B cell (primary cell): ENCODE measurements around the gene FAM13C. TPM values are rescaled to one million over a fixed set of nuclear protein-coding genes. Genes with fewer than 3 reads are reported as not detected.

ENCODE experiments used
- ATAC-seq: fragments of 200-7000 bp; cut with Tn5 transposase; one replicate; pipeline ENCODE4 v1.10.0; 2021; ENCODE audit warnings: low read depth, mild to moderate bottlenecking, moderate number of reproducible peaks, moderate library complexity
- CTCF ChIA-PET: fragments of 350-600 bp; sonication (Branson Sonifier 250); formaldehyde crosslinking; loops from one replicate; lab custom pipeline; 2021; ENCODE audit warnings: antibody characterized with exemption, inconsistent platforms; lab: Charles Lee
- POLR2A ChIA-PET: fragments of 350-600 bp; sonication (Branson Sonifier 250); formaldehyde crosslinking; loops from one replicate; lab custom pipeline; 2021; ENCODE audit warnings: antibody characterized with exemption; lab: Charles Lee
- DNase-seq: peaks from one replicate; pipeline ENCODE4 v3.0.0; 2013
- H2AFZ ChIP-seq: 2 replicates; pipeline ENCODE4 v1.6.1; 2012; ENCODE audit warnings: mild to moderate bottlenecking, low read depth, low read length; ENCODE audit not compliant: insufficient read depth, poor library complexity, severe bottlenecking
- H3K27ac ChIP-seq, 2 donors: 1 replicate in 1 of 2; 2 replicates in 1 of 2; pipeline ENCODE4 v1.5.1; 2012 to 2013; ENCODE audit warnings: low read length in 2 of 2, mild to moderate bottlenecking in 2 of 2, moderate library complexity in 1 of 2
- H3K27me3 ChIP-seq, 4 experiments: fragments of 200-600 bp in 1 of 4; sonication (generic) in 1 of 4; replicated peaks in 1 of 4; 1 replicate in 2 of 4; 2 replicates in 2 of 4; pipeline versions ENCODE4 v1.6.1 to v1.7.0; 2013 to 2016; ENCODE audit warnings: low read length in 3 of 4, mild to moderate bottlenecking in 2 of 4, mixed read lengths in 1 of 4, moderate library complexity in 1 of 4; ENCODE audit not compliant: insufficient read depth in 4 of 4, control insufficient read depth in 3 of 4; ENCODE audit errors: control extremely low read depth in 1 of 4
- H3K36me3 ChIP-seq, 2 experiments: replicated peaks in 1 of 2; 1 replicate in 1 of 2; 2 replicates in 1 of 2; pipeline versions ENCODE4 v1.6.1 to v1.7.1; 2013; ENCODE audit warnings: low read length in 1 of 2; ENCODE audit not compliant: insufficient read depth in 2 of 2, control insufficient read depth in 1 of 2; ENCODE audit errors: control extremely low read depth in 1 of 2, extremely low read depth in 1 of 2
- H3K4me1 ChIP-seq, 2 donors: fragments of 200-600 bp in 1 of 2; sonication (generic) in 1 of 2; 1 replicate in 1 of 2; 2 replicates in 1 of 2; pipeline versions ENCODE4 v1.5.1 to v1.6.1; 2013 to 2017; ENCODE audit warnings: low read length in 2 of 2; ENCODE audit not compliant: control insufficient read depth in 2 of 2, insufficient read depth in 2 of 2
- H3K4me2 ChIP-seq: replicated peaks from 2 replicates; pipeline ENCODE3; 2012; ENCODE audit warnings: mild to moderate bottlenecking, low read depth, low read length; ENCODE audit not compliant: poor library complexity, severe bottlenecking
- H3K4me3 ChIP-seq, 5 experiments: fragments of 200-600 bp in 1 of 5; sonication (generic) in 1 of 5; 1 replicate in 3 of 5; 2 replicates in 2 of 5; pipeline versions ENCODE4 v1.5.1 to v1.7.0; 2011 to 2016; ENCODE audit warnings: low read length in 4 of 5, mild to moderate bottlenecking in 4 of 5, low read depth in 2 of 5, control low read depth in 1 of 5, moderate library complexity in 1 of 5; ENCODE audit not compliant: insufficient read depth in 1 of 5; ENCODE audit errors: control extremely low read depth in 1 of 5, extremely low read depth in 1 of 5
- H3K79me2 ChIP-seq: fragments of 200-600 bp; sonication (generic); one replicate; pipeline ENCODE4 v1.6.0; 2016; ENCODE audit warnings: low read length; ENCODE audit not compliant: control insufficient read depth, insufficient read depth
- H3K9ac ChIP-seq: fragments of 200-600 bp; sonication (generic); 2 replicates; pipeline ENCODE4 v1.6.1; 2017; ENCODE audit warnings: mild to moderate bottlenecking, low read length, moderate library complexity
- H3K9me3 ChIP-seq, 3 donors: one replicate each; pipeline versions ENCODE4 v1.6.1 to v1.7.1; 2013; ENCODE audit warnings: low read length in 2 of 3; ENCODE audit not compliant: control insufficient read depth in 2 of 3, insufficient read depth in 1 of 3; ENCODE audit errors: control extremely low read depth in 1 of 3
- H4K20me1 ChIP-seq: 2 replicates; pipeline ENCODE4 v1.6.0; 2012; ENCODE audit warnings: mild to moderate bottlenecking, low read length; ENCODE audit not compliant: insufficient read depth, control insufficient read depth, poor library complexity, severe bottlenecking
- H3K27ac Mint-ChIP-seq: one replicate; pipeline ENCODE4 v1.8.0; 2021; ENCODE audit warnings: mixed read lengths
- H3K27me3 Mint-ChIP-seq: one replicate; pipeline ENCODE4 v1.8.0; 2021; ENCODE audit warnings: mixed read lengths
- H3K4me1 Mint-ChIP-seq: one replicate; pipeline ENCODE4 v1.8.0; 2021; ENCODE audit warnings: mixed read lengths
- H3K4me3 Mint-ChIP-seq: one replicate; pipeline ENCODE4 v1.8.0; 2021; ENCODE audit warnings: mixed read lengths
- H3K9me3 Mint-ChIP-seq: one replicate; pipeline ENCODE4 v1.8.0; 2022; ENCODE audit warnings: mixed read lengths; ENCODE audit not compliant: insufficient read depth
- CTCF ChIP-seq: fragments of 200-600 bp; IDR thresholded peaks from one replicate; pipeline ENCODE4 v1.8.0; 2022; ENCODE audit warnings: antibody characterized with exemption, mild to moderate bottlenecking
- EZH2 ChIP-seq: IDR thresholded peaks from 2 replicates; pipeline ENCODE4 v1.6.1; 2012; ENCODE audit warnings: borderline replicate concordance, low read depth, mild to moderate bottlenecking, moderate library complexity, low read length; ENCODE audit not compliant: insufficient read depth, poor library complexity, severe bottlenecking
- WGBS: methylation state at CpG from one replicate; pipeline ENCODE4 v1.1.5; 2013; ENCODE audit warnings: missing lambda C conversion rate; ENCODE audit not compliant: insufficient coverage; 5-methylcytosine and 5-hydroxymethylcytosine counted together
- intact Hi-C: fragments of 100-400 bp; cut with micrococcal nuclease; formaldehyde crosslinking; loops from one replicate; pipeline ENCODE4 v1.10.0; 2022
- polyA plus RNA-seq: library from polyadenylated mRNA; depleted of rRNA; stranded (reverse); fragments of >200 nt; gene quantifications from 2 replicates; pipeline ENCODE4 v1.2.3, GENCODE V29; 2012
- total RNA-seq, 2 donors: library from RNA; stranded (reverse); fragments of 120-200 nt in 1 of 2; gene quantifications; 1 replicate in 1 of 2; 2 replicates in 1 of 2; pipeline versions ENCODE4 v1.2.3 to v1.2.4, GENCODE V29; 2013 to 2022

The FAM13C gene
- total and polyA plus RNA-seq, 2 donors (not counting 1 experiment from before 2014, with no cell fraction given): not detected

DNA sequence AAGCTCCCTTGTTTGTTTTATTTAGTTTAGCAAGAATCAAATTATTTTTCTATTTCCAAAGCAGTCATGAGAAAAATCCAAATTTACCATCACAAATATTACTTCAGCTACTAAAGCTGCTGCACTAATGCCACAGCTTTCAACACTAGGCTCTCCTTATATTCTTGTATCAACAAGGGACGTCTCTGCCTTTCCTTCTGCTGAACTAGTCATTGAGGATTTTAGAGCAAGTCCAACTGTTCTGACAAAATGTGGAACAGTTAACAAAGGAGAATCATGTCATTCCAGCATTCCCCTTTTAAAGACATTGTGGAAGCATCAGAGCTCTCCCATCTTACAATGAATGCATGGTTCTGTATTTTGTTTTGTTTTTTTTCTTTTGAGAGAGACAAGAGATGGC lies 28.6 kb downstream of the FAM13C start:
- no peak for DNase-seq
- no peaks in the 10 kb centered on the region for H4K20me1 ChIP-seq
- H3K9me3 ChIP-seq: no peaks in the 10 kb centered on the region
- WGBS: 83% methylated on average over 1 of the region's 1 CpG
- ATAC-seq: no peak
- H2AFZ ChIP-seq: no peak overlapping the region
- Mint-ChIP-seq H3K27ac (no peak overlapping the region), H3K27me3 (peaks cover 3% of the 10 kb centered on the region), H3K4me3 (no peak overlapping the region), H3K9me3 (no peaks in the 10 kb centered on the region), H3K4me1 (no peaks in the 10 kb centered on the region)
- no peaks in the 10 kb centered on the region for H3K36me3 ChIP-seq
- no peaks in the 10 kb centered on the region for H3K4me1 ChIP-seq
- no peaks in the 10 kb centered on the region for H3K79me2 ChIP-seq
- no peak overlapping the region for H3K4me2 ChIP-seq
- H3K9ac ChIP-seq: no peak overlapping the region
- no peak overlapping the region for H3K27ac ChIP-seq
- ChIA-PET POLR2A (no interaction called here), CTCF (no interaction called here)
- intact Hi-C loops: no loop called here
- H3K27me3 ChIP-seq: peaks cover 0 to 2% (median 0%) of the 10 kb centered on the region in 4 experiments
- no peak overlapping the region for H3K4me3 ChIP-seq
- TF ChIP-seq CTCF (no peak), EZH2 (no peak)

- Histone ChIP-seq H3K36me3 (no peaks in the 10 kb centered on the region), H3K9ac (no peak overlapping the region), H3K4me3 (no peak overlapping the region), H3K4me2 (no peak overlapping the region), H3K79me2 (no peaks in the 10 kb centered on the region), H3K9me3 (no peaks in the 10 kb centered on the region), H3K27ac (no peak overlapping the region), H4K20me1 (no peaks in the 10 kb centered on the region), H2AFZ (no peak overlapping the region), H3K27me3 (peaks cover 0 to 2% (median 0%) of the 10 kb centered on the region in 4 experiments), H3K4me1 (no peaks in the 10 kb centered on the region)
- H3K9me3 Mint-ChIP-seq: no peaks in the 10 kb centered on the region
- no peak overlapping the region for H3K27ac Mint-ChIP-seq
- no peak for DNase-seq
- intact Hi-C loops: no loop called here
- H3K27me3 Mint-ChIP-seq: peaks cover 3% of the 10 kb centered on the region
- H3K4me1 Mint-ChIP-seq: no peaks in the 10 kb centered on the region
- POLR2A ChIA-PET: no interaction called here
- no peak overlapping the region for H3K4me3 Mint-ChIP-seq
- CTCF ChIA-PET: no interaction called here
- no peak for TF ChIP-seq EZH2
- TF ChIP-seq CTCF: no peak
- no peak for ATAC-seq
Measured at GRCh38 chr10:59332581-59332980, 29.8 kb downstream of the FAM13C start.
